ENCODE measurements around the gene MCTP1. TPM values are rescaled to one million over a fixed set of nuclear protein-coding genes. Genes with fewer than 3 reads are reported as not detected.

Gene MCTP1
- total RNA-seq, 1 donor, result 5.8 TPM

- H3K27me3 ChIP-seq (ENCODE audit: insufficient read depth, low read length), result no peaks in the 10 kb centered on the region
- no peaks in the 10 kb centered on the region for H3K79me2 ChIP-seq (ENCODE audit: insufficient read depth, low read length)
- H3K36me3 ChIP-seq (ENCODE audit: insufficient read depth, low read length), result no peaks in the 10 kb centered on the region
- no peak overlapping the region for H3K4me3 ChIP-seq (ENCODE audit: insufficient read depth, low read length)
- H3K9me3 ChIP-seq (ENCODE audit: low read depth, low read length), result no peaks in the 10 kb centered on the region
- no peak overlapping the region for H2AFZ ChIP-seq (ENCODE audit: low read length)
- no peak for TF ChIP-seq CTCF (IDR thresholded peaks at IDR 0.05; ENCODE audit: extremely low read depth, low read depth, low read length)
- no peak overlapping the region for H3K27ac ChIP-seq (ENCODE audit: low read depth, low read length)
- DNase-seq (ENCODE audit: insufficient read length, low spot score, missing footprints), result no peak
- peaks cover 3% of the 10 kb centered on the region for H3K4me1 ChIP-seq (ENCODE audit: insufficient read depth, low read length)
- H4K20me1 ChIP-seq (ENCODE audit: insufficient read depth, low read length), result no peaks in the 10 kb centered on the region
- no peak overlapping the region for H3K4me2 ChIP-seq (ENCODE audit: insufficient read depth, low read length)
These were observed 433.9 kb downstream of the MCTP1 start for GRCh38 chr5:94850960-94851359.

- peak overlapping the region; percentile 68 for H2AFZ ChIP-seq (ENCODE audit: low read length)
- H3K4me3 ChIP-seq (ENCODE audit: insufficient read depth, low read length), result no peak overlapping the region
- H3K27ac ChIP-seq (ENCODE audit: low read depth, low read length), result no peak overlapping the region
- peak overlapping the region; percentile 33 for H3K4me2 ChIP-seq (ENCODE audit: insufficient read depth, low read length)
- H4K20me1 ChIP-seq (ENCODE audit: insufficient read depth, low read length), result no peaks in the 10 kb centered on the region
- no peaks in the 10 kb centered on the region for H3K9me3 ChIP-seq (ENCODE audit: low read depth, low read length)
- H3K4me1 ChIP-seq (ENCODE audit: insufficient read depth, low read length), result peaks cover 3% of the 10 kb centered on the region
- no peaks in the 10 kb centered on the region for H3K27me3 ChIP-seq (ENCODE audit: insufficient read depth, low read length)
- no peak for DNase-seq (ENCODE audit: insufficient read length, low spot score, missing footprints)
- no peaks in the 10 kb centered on the region for H3K36me3 ChIP-seq (ENCODE audit: insufficient read depth, low read length)
- no peaks in the 10 kb centered on the region for H3K79me2 ChIP-seq (ENCODE audit: insufficient read depth, low read length)
- TF ChIP-seq CTCF (IDR thresholded peaks at IDR 0.05; ENCODE audit: extremely low read depth, low read depth, low read length), result peak; percentile 81
These were observed 434.8 kb downstream of the MCTP1 start for GRCh38 chr5:94849821-94850736.

GRCh38 chr5:94849324-94849723 lies 435.6 kb downstream of the MCTP1 start:
- H3K27me3 ChIP-seq (ENCODE audit: insufficient read depth, low read length), result no peaks in the 10 kb centered on the region
- no peak for TF ChIP-seq CTCF (IDR thresholded peaks at IDR 0.05; ENCODE audit: extremely low read depth, low read depth, low read length)
- H3K4me1 ChIP-seq (ENCODE audit: insufficient read depth, low read length), result peaks cover 3% of the 10 kb centered on the region
- no peak overlapping the region for H2AFZ ChIP-seq (ENCODE audit: low read length)
- no peak for DNase-seq (ENCODE audit: insufficient read length, low spot score, missing footprints)
- no peak overlapping the region for H3K4me2 ChIP-seq (ENCODE audit: insufficient read depth, low read length)
- no peaks in the 10 kb centered on the region for H3K9me3 ChIP-seq (ENCODE audit: low read depth, low read length)
- H4K20me1 ChIP-seq (ENCODE audit: insufficient read depth, low read length), result no peaks in the 10 kb centered on the region
- no peak overlapping the region for H3K27ac ChIP-seq (ENCODE audit: low read depth, low read length)
- H3K36me3 ChIP-seq (ENCODE audit: insufficient read depth, low read length), result no peaks in the 10 kb centered on the region
- no peaks in the 10 kb centered on the region for H3K79me2 ChIP-seq (ENCODE audit: insufficient read depth, low read length)
- H3K4me3 ChIP-seq (ENCODE audit: insufficient read depth, low read length), result no peak overlapping the region

- Histone ChIP-seq H3K27ac (ENCODE audit: low read depth, low read length) (no peak overlapping the region), H3K4me2 (ENCODE audit: insufficient read depth, low read length) (no peak overlapping the region), H3K4me3 (ENCODE audit: insufficient read depth, low read length) (no peak overlapping the region), H3K36me3 (ENCODE audit: insufficient read depth, low read length) (no peaks in the 10 kb centered on the region), H2AFZ (ENCODE audit: low read length) (no peak overlapping the region), H3K27me3 (ENCODE audit: insufficient read depth, low read length) (no peaks in the 10 kb centered on the region), H4K20me1 (ENCODE audit: insufficient read depth, low read length) (no peaks in the 10 kb centered on the region), H3K79me2 (ENCODE audit: insufficient read depth, low read length) (no peaks in the 10 kb centered on the region), H3K4me1 (ENCODE audit: insufficient read depth, low read length) (peaks cover 3% of the 10 kb centered on the region), H3K9me3 (ENCODE audit: low read depth, low read length) (no peaks in the 10 kb centered on the region)
- TF ChIP-seq CTCF (IDR thresholded peaks at IDR 0.05; ENCODE audit: extremely low read depth, low read depth, low read length), result no peak
- DNase-seq (ENCODE audit: insufficient read length, low spot score, missing footprints), result no peak
These were observed 437.2 kb downstream of the MCTP1 start for GRCh38 chr5:94847726-94848125.

All from osteoblast (primary cell).